Measurements from ENCODE around the gene SNCAIP. TPM values are rescaled to one million over a fixed set of nuclear protein-coding genes. Genes with fewer than 3 reads are reported as not detected.
A peak's percentile ranks its signal among the peaks of the same experiment; 100 is the strongest.

SNCAIP gene
- total RNA-seq, 1 experiment from 2014 or later: not detected

GRCh38 chr5:122292332-122292731 is 19.7 kb upstream of the SNCAIP start:
- intact Hi-C loops (cut with micrococcal nuclease; ENCODE audit: unreplicated experiment) (no loop called here), in situ Hi-C loops (cut with HindIII; ENCODE audit: low pct_unique_long_range_greater_than_20kb, low sequenced_read_pairs) (no loop called here)
- ChIA-PET CTCF (no interaction called here), POLR2A (no interaction called here)
- Histone ChIP-seq H3K27ac (ENCODE audit: low read length) (no peak overlapping the region), H3K9me3 (ENCODE audit: control insufficient read depth, insufficient read depth, low read depth, low read length) (no peaks in the 10 kb centered on the region), H3K27me3 (ENCODE audit: control insufficient read depth, insufficient read depth, low read length) (no peaks in the 10 kb centered on the region), H3K4me3 (ENCODE audit: low read depth in 2 of 2, low read length in 2 of 2) (no peak overlapping the region), H3K36me3 (ENCODE audit: control insufficient read depth, insufficient read depth, low read length) (no peaks in the 10 kb centered on the region), H3K4me1 (ENCODE audit: control insufficient read depth, insufficient read depth, low read length) (no peaks in the 10 kb centered on the region)
- BruUV-seq (replicated peaks): no TSS peak
- no peak for TF ChIP-seq REST (IDR thresholded peaks at IDR 0.05; ENCODE audit: insufficient read depth in 1 of 2, low read depth in 2 of 2, low read length in 1 of 2)
- no peak for TF ChIP-seq SIN3A (IDR thresholded peaks at IDR 0.05; ENCODE audit: borderline replicate concordance, insufficient read depth, low read depth, low read length)
- no peak for TF ChIP-seq TCF7L2 (IDR thresholded peaks at IDR 0.05; ENCODE audit: low read depth, low read length)
- TF ChIP-seq POLR2AphosphoS5 (IDR thresholded peaks at IDR 0.05; ENCODE audit: low read depth, low read length): no peak
- no peak for TF ChIP-seq CTCF (IDR thresholded peaks at IDR 0.05)
- DNase-seq (ENCODE audit: low read depth, low spot score): no peak
- no peak for ATAC-seq

GRCh38 chr5:122295138-122295537 is 16.9 kb upstream of the SNCAIP start:
- no TSS peak for BruUV-seq (replicated peaks)
- ATAC-seq: no peak
- H3K27ac ChIP-seq (ENCODE audit: low read length): no peak overlapping the region
- no peak for DNase-seq (ENCODE audit: low read depth, low spot score)
- H3K36me3 ChIP-seq (ENCODE audit: control insufficient read depth, insufficient read depth, low read length): no peaks in the 10 kb centered on the region
- H3K4me3 ChIP-seq (ENCODE audit: low read depth in 2 of 2, low read length in 2 of 2): no peak overlapping the region
- intact Hi-C loops (cut with micrococcal nuclease; ENCODE audit: unreplicated experiment): no loop called here
- ChIA-PET CTCF (no interaction called here), POLR2A (no interaction called here)
- TF ChIP-seq CTCF (IDR thresholded peaks at IDR 0.05): peak; percentile 25; the same call in 1 of the 2 replicates
- TF ChIP-seq REST (IDR thresholded peaks at IDR 0.05; ENCODE audit: insufficient read depth in 1 of 2, low read depth in 2 of 2, low read length in 1 of 2): no peak
- TF ChIP-seq SIN3A (IDR thresholded peaks at IDR 0.05; ENCODE audit: borderline replicate concordance, insufficient read depth, low read depth, low read length): no peak
- no peak for TF ChIP-seq TCF7L2 (IDR thresholded peaks at IDR 0.05; ENCODE audit: low read depth, low read length)
- TF ChIP-seq POLR2AphosphoS5 (IDR thresholded peaks at IDR 0.05; ENCODE audit: low read depth, low read length): no peak
- no peaks in the 10 kb centered on the region for H3K4me1 ChIP-seq (ENCODE audit: control insufficient read depth, insufficient read depth, low read length)
- H3K9me3 ChIP-seq (ENCODE audit: control insufficient read depth, insufficient read depth, low read depth, low read length): no peaks in the 10 kb centered on the region
- no peaks in the 10 kb centered on the region for H3K27me3 ChIP-seq (ENCODE audit: control insufficient read depth, insufficient read depth, low read length)
- in situ Hi-C loops (cut with HindIII; ENCODE audit: low pct_unique_long_range_greater_than_20kb, low sequenced_read_pairs): no loop called here
